Small intestine (tissue), 16 donors: Measurements from ENCODE around the gene RBM22. TPM values are rescaled to one million over a fixed set of nuclear protein-coding genes. Genes with fewer than 3 reads are reported as not detected.
"Not testable (repeated sequence)": the region's sequence is repeated elsewhere in the genome, so short reads cannot be mapped to it uniquely, and the experiment has no call there.

ENCODE experiments used
- DNase-seq, 2 donors: peaks; one replicate each; pipeline versions ENCODE4 v3.0.0 to v3.0.0-alpha.2; 2013
- FAIRE-seq: peaks from 2 replicates; lab custom pipeline; 2012; peaks lifted over from hg19 to GRCh38; lab: Jason Lieb, UNC
- H3K27ac ChIP-seq, 3 donors: one replicate each; pipeline ENCODE4 v1.5.1; 2013; ENCODE audit warnings: low read length in 2 of 3, mild to moderate bottlenecking in 2 of 3, control low read depth in 1 of 3, inconsistent platforms in 1 of 3, low read depth in 1 of 3, moderate library complexity in 1 of 3
- H3K27me3 ChIP-seq, 3 donors: one replicate each; pipeline ENCODE4 v1.6.1; 2013; ENCODE audit warnings: low read length in 3 of 3, inconsistent platforms in 1 of 3; ENCODE audit not compliant: control insufficient read depth in 3 of 3, insufficient read depth in 3 of 3
- H3K36me3 ChIP-seq, 3 donors: one replicate each; pipeline ENCODE4 v1.6.1; 2013; ENCODE audit warnings: low read length in 3 of 3, inconsistent platforms in 1 of 3, low read depth in 1 of 3, mild to moderate bottlenecking in 1 of 3, moderate library complexity in 1 of 3; ENCODE audit not compliant: control insufficient read depth in 3 of 3, insufficient read depth in 2 of 3
- H3K4me1 ChIP-seq, 3 donors: one replicate each; pipeline ENCODE4 v1.6.1; 2013; ENCODE audit warnings: low read length in 2 of 3, inconsistent platforms in 1 of 3, low read depth in 1 of 3, mild to moderate bottlenecking in 1 of 3, moderate library complexity in 1 of 3; ENCODE audit not compliant: control insufficient read depth in 3 of 3, insufficient read depth in 2 of 3
- H3K4me3 ChIP-seq, 3 donors: one replicate each; pipeline ENCODE4 v1.5.1; 2013; ENCODE audit warnings: low read length in 3 of 3, control low read depth in 1 of 3, inconsistent platforms in 1 of 3, low read depth in 1 of 3, mild to moderate bottlenecking in 1 of 3, moderate library complexity in 1 of 3
- H3K9me3 ChIP-seq, 2 donors: one replicate each; pipeline ENCODE4 v1.6.1; 2013; ENCODE audit warnings: low read depth in 1 of 2, low read length in 1 of 2; ENCODE audit not compliant: control insufficient read depth in 2 of 2, insufficient read depth in 1 of 2
- WGBS, 3 donors: extraction: QIAGEN DNeasy Blood & Tissue Kit; methylation state at CpG; one replicate each; pipeline ENCODE4 v1.1.7; 2013; 5-methylcytosine and 5-hydroxymethylcytosine counted together
- long read RNA-seq, 10 donors: transcript quantifications; one replicate each; lab custom pipeline, GENCODE V29; 2026
- polyA plus RNA-seq, 4 donors: library from polyadenylated mRNA; stranded (reverse) in 3 of 4; unstranded in 1 of 4; fragments of 200-250 nt in 3 of 4; fragments of 120-200 nt in 1 of 4; gene quantifications; one replicate each; pipeline versions ENCODE4 v1.2.1 to v1.2.3, GENCODE V29; 2013
- donor health status: healthy with polysubstance abuse.
- donor health status: control.
- donor health status: control.
- donor health status: Bipolar disorder and iron deficiency.
- donor health status: healthy.

The RBM22 gene
- polyA plus RNA-seq = 10 to 100 TPM; 28.1 to 55.5 (median 32.1) TPM
- long read RNA-seq, donor 1, transcript RBM22-201 (11 exons, 2,342 nt) = major isoform, 12 of 34 reads
- long read RNA-seq, donor 1, transcript RBM22-204 (4 exons, 2,067 nt) = minor isoform, 10 of 34 reads
- long read RNA-seq, donor 1, partial matches to known transcripts = 5 of 34 reads
- long read RNA-seq, donor 1, other reads (novel, unspliced or antisense) = 6 of 34 reads
- long read RNA-seq, donor 2, transcript RBM22-201 (11 exons, 2,342 nt) = major isoform, 6 of 7 reads
- long read RNA-seq, donor 2, partial matches to known transcripts = 0 of 7 reads
- long read RNA-seq, donor 2, other reads (novel, unspliced or antisense) = 0 of 7 reads
- long read RNA-seq, donor 3, partial matches to known transcripts = 0 of 4 reads
- long read RNA-seq, donor 3, other reads (novel, unspliced or antisense) = 0 of 4 reads
- long read RNA-seq, donor 4 = 0 reads
- long read RNA-seq, donor 5 = 0 reads
- long read RNA-seq, donor 6, transcript RBM22-201 (11 exons, 2,342 nt) = major isoform, 5 of 15 reads
- long read RNA-seq, donor 6, partial matches to known transcripts = 8 of 15 reads
- long read RNA-seq, donor 6, other reads (novel, unspliced or antisense) = 0 of 15 reads
- long read RNA-seq, donor 7, transcript RBM22-201 (11 exons, 2,342 nt) = major isoform, 10 of 17 reads
- long read RNA-seq, donor 7, transcript RBM22-204 (4 exons, 2,067 nt) = minor isoform, 6 of 17 reads
- long read RNA-seq, donor 7, partial matches to known transcripts = 0 of 17 reads
- long read RNA-seq, donor 7, other reads (novel, unspliced or antisense) = 0 of 17 reads
- long read RNA-seq, donor 8, partial matches to known transcripts = 0 of 1 reads
- long read RNA-seq, donor 8, other reads (novel, unspliced or antisense) = 0 of 1 reads
- long read RNA-seq, donor 9 = 0 reads
- long read RNA-seq, donor 10, partial matches to known transcripts = 0 of 8 reads
- long read RNA-seq, donor 10, other reads (novel, unspliced or antisense) = 0 of 8 reads

- H3K27me3 ChIP-seq = no peaks in the 10 kb centered on the region
- peak within 1 kb of the TSS; percentile 57 to 99 (median 92) for H3K27ac ChIP-seq
- peaks cover 0 to 10% (median 9%) of the 10 kb centered on the region in 3 donors for H3K4me1 ChIP-seq
- H3K36me3 ChIP-seq = peaks cover 10 to 17% (median 16%) of the 10 kb centered on the region in 3 donors
- FAIRE-seq = no peak
- DNase-seq = peak; percentile 90 to 96
- peak within 1 kb of the TSS; percentile 81 to 92 (median 88) for H3K4me3 ChIP-seq
- H3K9me3 ChIP-seq = no peaks in the 10 kb centered on the region
- 0% methylated on average over 55 to 59 of the region's 59 CpGs for WGBS, 3 donors
Measured at GRCh38 chr5:150700594-150701377, at the start of gene RBM22. RBM22 (minus strand) TSS chr5:150701062; CDS start chr5:150700985, 77 bp downstream.

GRCh38 chr5:150750469-150750868 is 49.6 kb upstream of the RBM22 start:
- Histone ChIP-seq H3K27me3 (no peaks in the 10 kb centered on the region), H3K4me1 (peaks cover 0 to 4% (median 0%) of the 10 kb centered on the region in 3 donors), H3K27ac (no peak overlapping the region), H3K36me3 (peaks cover 3 to 15% (median 12%) of the 10 kb centered on the region in 3 donors), H3K9me3 (no peaks in the 10 kb centered on the region), H3K4me3 (no peak overlapping the region)
- no peak for FAIRE-seq
- 55 to 76% (median 64%) methylated on average over 2 of the region's 2 CpGs for WGBS, 3 donors
- no peak for DNase-seq

GRCh38 chr5:150743142-150743488 is 42.3 kb upstream of the RBM22 start:
- 93 to 96% (median 93%) methylated on average over 9 of the region's 9 CpGs for WGBS, 3 donors
- H3K4me1 ChIP-seq, H3K27me3 ChIP-seq, H3K4me3 ChIP-seq, H3K27ac ChIP-seq, H3K9me3 ChIP-seq, DNase-seq, H3K36me3 ChIP-seq, FAIRE-seq: not testable (repeated sequence)

- H3K4me3 ChIP-seq, DNase-seq, H3K9me3 ChIP-seq, H3K27ac ChIP-seq, H3K36me3 ChIP-seq, H3K4me1 ChIP-seq, FAIRE-seq, H3K27me3 ChIP-seq: not testable (repeated sequence)
- 91 to 96% (median 93%) methylated on average over 18 of the region's 18 CpGs for WGBS, 3 donors
Measured at GRCh38 chr5:150742455-150743141, 41.7 kb upstream of the RBM22 start.

- FAIRE-seq = no peak
- Histone ChIP-seq H3K4me3 (no peak overlapping the region), H3K4me1 (no peaks in the 10 kb centered on the region), H3K9me3 (peaks cover 0 to 4% of the 10 kb centered on the region in 2 donors), H3K27me3 (no peaks in the 10 kb centered on the region), H3K36me3 (peaks cover 0 to 6% (median 0%) of the 10 kb centered on the region in 3 donors), H3K27ac (no peak overlapping the region)
- no peak for DNase-seq
Measured at GRCh38 chr5:150740992-150741391, 40.1 kb upstream of the RBM22 start.

GRCh38 chr5:150738862-150739261 is 38.0 kb upstream of the RBM22 start:
- Histone ChIP-seq H3K4me1 (no peaks in the 10 kb centered on the region), H3K27ac (no peak overlapping the region), H3K27me3 (no peaks in the 10 kb centered on the region), H3K4me3 (no peak overlapping the region), H3K36me3 (peaks cover 0 to 19% (median 4%) of the 10 kb centered on the region in 3 donors), H3K9me3 (peaks cover 0 to 19% of the 10 kb centered on the region in 2 donors)
- FAIRE-seq = no peak
- WGBS, 3 donors = 93 to 96% (median 94%) methylated on average over 7 of the region's 7 CpGs
- no peak for DNase-seq

GRCh38 chr5:150734579-150735384 is 33.9 kb upstream of the RBM22 start:
- Histone ChIP-seq H3K27ac (peak overlapping the region in 1 of 3 donors; percentile 42), H3K36me3 (peaks cover 9 to 23% (median 15%) of the 10 kb centered on the region in 3 donors), H3K27me3 (no peaks in the 10 kb centered on the region), H3K4me1 (no peaks in the 10 kb centered on the region), H3K9me3 (peaks cover 0 to 19% of the 10 kb centered on the region in 2 donors), H3K4me3 (no peak overlapping the region)
- DNase-seq = peak in 1 of 2 donors; percentile 5
- WGBS, 3 donors = 67 to 87% (median 78%) methylated on average over 7 of the region's 7 CpGs
- no peak for FAIRE-seq
